H1 (cell line): ENCODE data around the gene SERP1. TPM values are rescaled to one million over a fixed set of nuclear protein-coding genes. Genes with fewer than 3 reads are reported as not detected.

Source experiments
- JUN ChIP-seq: IDR thresholded peaks from 2 replicates; pipeline ENCODE4 v1.6.1; 2011; ENCODE audit warnings: low read depth, mild to moderate bottlenecking, improper control_type of control experiment, low read length
- polyA plus RNA-seq, 7 experiments: library from polyadenylated mRNA; depleted of rRNA in 3 of 7; stranded (reverse) in 5 of 7; unstranded in 2 of 7; fragments of >200 nt in 5 of 7; fragments of 200-250 nt in 2 of 7; gene quantifications; 1 replicate in 5 of 7; 2 replicates in 1 of 7; 4 replicates in 1 of 7; pipeline versions ENCODE4 v1.2.1 to v1.2.3, GENCODE V29; 2011 to 2013; ENCODE audit warnings: missing spikeins in 2 of 7, mixed read lengths in 2 of 7
- total RNA-seq: library from RNA; stranded (reverse); fragmentation: NEBNext Ultra II Directional; extraction: Animal tissue kit (Norgen Biotek cat#: 25700); gene quantifications from 2 replicates; pipeline ENCODE4 v1.2.1, GENCODE V29; 2021

SERP1 gene
- total and polyA plus RNA-seq, 2 of the 8 experiments (the other 6 are each of a cell fraction or from before 2014, with no cell fraction given) = 90.3 to 98.2 TPM

DNA sequence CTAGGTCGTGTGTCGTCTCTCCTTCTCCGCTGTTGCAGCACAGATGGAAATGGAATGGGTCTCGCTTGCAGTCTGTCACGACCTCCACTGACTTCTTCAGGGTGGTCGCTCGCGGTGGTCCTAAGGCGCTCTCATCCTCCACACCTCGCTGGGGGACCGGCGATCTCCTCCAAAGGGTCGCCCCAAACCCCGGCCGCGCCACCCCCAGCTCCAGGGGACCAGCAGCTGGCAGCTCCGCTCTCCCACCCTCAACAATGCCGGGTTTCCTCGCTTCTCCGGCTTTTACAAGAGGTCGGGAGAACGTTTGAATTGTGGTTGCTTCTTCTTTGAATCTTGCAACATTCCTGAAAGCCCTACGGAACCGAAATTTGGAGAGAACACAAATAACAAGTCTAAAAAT, 25.9 kb downstream of the SERP1 start (continued):
- no peak for TF ChIP-seq JUN
